DND-41 (cell line): ENCODE measurements around the gene CD96.

Source experiments
- CTCF ChIP-seq: IDR thresholded peaks from 2 replicates; pipeline ENCODE4 v1.5.1; 2012; ENCODE audit warnings: borderline replicate concordance, low read length, moderate library complexity, mild to moderate bottlenecking; ENCODE audit not compliant: poor library complexity, severe bottlenecking; ENCODE audit errors: extremely low read depth
- EZH2 ChIP-seq: IDR thresholded peaks from 3 replicates; pipeline ENCODE4 v1.6.1; 2012; ENCODE audit warnings: borderline replicate concordance, low read depth, mild to moderate bottlenecking, moderate library complexity, low read length, inconsistent platforms; ENCODE audit not compliant: severe bottlenecking

GRCh38 chr3:111581403-111582119 is 39.6 kb downstream of the CD96 start:
- TF ChIP-seq CTCF (no peak), EZH2 (no peak)
